ENCODE measurements around the gene PCDHGA1. TPM values are rescaled to one million over a fixed set of nuclear protein-coding genes. Genes with fewer than 3 reads are reported as not detected.
A peak's percentile ranks its signal among the peaks of the same experiment; 100 is the strongest.

PCDHGA1 gene
- total RNA-seq, 1 experiment from 2014 or later = 2.2 TPM

GRCh38 chr5:141529002-141529401, 198.7 kb downstream of the PCDHGA1 start:
- DNase-seq (ENCODE audit: low spot score) = no peak
- Histone ChIP-seq H3K36me3 (ENCODE audit: insufficient read depth, low read length, poor library complexity, severe bottlenecking) (peaks cover 38% of the 10 kb centered on the region), H3K27ac (ENCODE audit: low read depth, low read length, poor library complexity, severe bottlenecking) (peak overlapping the region; percentile 66), H3K9me3 (ENCODE audit: low read depth, low read length, poor library complexity, severe bottlenecking) (no peaks in the 10 kb centered on the region), H3K4me1 (ENCODE audit: insufficient read depth, low read length, poor library complexity, severe bottlenecking) (peaks cover 38% of the 10 kb centered on the region), H3K4me3 (ENCODE audit: low read depth, low read length, poor library complexity, severe bottlenecking) (no peak overlapping the region), H3K27me3 (replicated peaks; ENCODE audit: insufficient read depth, low read depth, low read length, poor library complexity) (no peaks in the 10 kb centered on the region)
- POLR2A ChIA-PET (ENCODE audit: low non-redundant PET) = no interaction called here
- intact Hi-C loops (cut with micrococcal nuclease; ENCODE audit: unreplicated experiment) = no loop called here
- CTCF ChIA-PET = no interaction called here
- TF ChIP-seq EZH2 (IDR thresholded peaks at IDR 0.05; ENCODE audit: borderline replicate concordance, low read depth, low read length, poor library complexity, severe bottlenecking) (no peak), CTCF (conservative IDR thresholded peaks at IDR 0.05; ENCODE audit: low read depth, low read length) (no peak)
- no TSS peak for BruUV-seq (replicated peaks)

- Histone ChIP-seq H3K4me1 (ENCODE audit: insufficient read depth, low read length, poor library complexity, severe bottlenecking) (peaks cover 31% of the 10 kb centered on the region), H3K4me3 (ENCODE audit: low read depth, low read length, poor library complexity, severe bottlenecking) (no peak overlapping the region), H3K36me3 (ENCODE audit: insufficient read depth, low read length, poor library complexity, severe bottlenecking) (peaks cover 39% of the 10 kb centered on the region), H3K27ac (ENCODE audit: low read depth, low read length, poor library complexity, severe bottlenecking) (peak overlapping the region; percentile 22), H3K9me3 (ENCODE audit: low read depth, low read length, poor library complexity, severe bottlenecking) (no peaks in the 10 kb centered on the region), H3K27me3 (replicated peaks; ENCODE audit: insufficient read depth, low read depth, low read length, poor library complexity) (no peaks in the 10 kb centered on the region)
- POLR2A ChIA-PET (ENCODE audit: low non-redundant PET) = no interaction called here
- intact Hi-C loops (cut with micrococcal nuclease; ENCODE audit: unreplicated experiment) = no loop called here
- no TSS peak for BruUV-seq (replicated peaks)
- DNase-seq (ENCODE audit: low spot score) = no peak
- CTCF ChIA-PET = no interaction called here
- no peak for TF ChIP-seq CTCF (conservative IDR thresholded peaks at IDR 0.05; ENCODE audit: low read depth, low read length)
Measured at GRCh38 chr5:141529873-141530272, 199.6 kb downstream of the PCDHGA1 start.

- Histone ChIP-seq H3K27ac (ENCODE audit: low read depth, low read length, poor library complexity, severe bottlenecking) (no peak overlapping the region), H3K4me3 (ENCODE audit: low read depth, low read length, poor library complexity, severe bottlenecking) (no peak overlapping the region), H3K27me3 (replicated peaks; ENCODE audit: insufficient read depth, low read depth, low read length, poor library complexity) (no peaks in the 10 kb centered on the region), H3K36me3 (ENCODE audit: insufficient read depth, low read length, poor library complexity, severe bottlenecking) (peaks cover 26% of the 10 kb centered on the region), H3K9me3 (ENCODE audit: low read depth, low read length, poor library complexity, severe bottlenecking) (no peaks in the 10 kb centered on the region), H3K4me1 (ENCODE audit: insufficient read depth, low read length, poor library complexity, severe bottlenecking) (peaks cover 10% of the 10 kb centered on the region)
- no TSS peak for BruUV-seq (replicated peaks)
- TF ChIP-seq EZH2 (IDR thresholded peaks at IDR 0.05; ENCODE audit: borderline replicate concordance, low read depth, low read length, poor library complexity, severe bottlenecking) (no peak), CTCF (conservative IDR thresholded peaks at IDR 0.05; ENCODE audit: low read depth, low read length) (no peak)
- DNase-seq (ENCODE audit: low spot score) = no peak
- ChIA-PET CTCF (no interaction called here), POLR2A (ENCODE audit: low non-redundant PET) (no interaction called here)
- intact Hi-C loops (cut with micrococcal nuclease; ENCODE audit: unreplicated experiment) = no loop called here
Measured at GRCh38 chr5:141532726-141533125, 202.4 kb downstream of the PCDHGA1 start.

All from A673 (cell line).